Right renal cortex interstitium (tissue), 3 donors: ENCODE data around the gene ZMIZ1. TPM values are rescaled to one million over a fixed set of nuclear protein-coding genes. Genes with fewer than 3 reads are reported as not detected.
"Not testable (repeated sequence)": the region's sequence is repeated elsewhere in the genome, so short reads cannot be mapped to it uniquely, and the experiment has no call there.

Experiments used
- DNase-seq, 3 donors: peaks; one replicate each; pipeline ENCODE4 v3.0.0-alpha.2; 2013; ENCODE audit warnings: low read depth in 3 of 3, low spot score in 2 of 3
- polyA plus RNA-seq, 3 donors: library from polyadenylated mRNA; unstranded; fragments of 120-200 nt; gene quantifications; one replicate each; pipeline ENCODE4 v1.2.1, GENCODE V29; 2013; ENCODE audit not compliant: insufficient read length in 3 of 3

ZMIZ1 gene
- polyA plus RNA-seq, 3 donors, result 59.3 to 61.1 (median 61.0) TPM

DNA sequence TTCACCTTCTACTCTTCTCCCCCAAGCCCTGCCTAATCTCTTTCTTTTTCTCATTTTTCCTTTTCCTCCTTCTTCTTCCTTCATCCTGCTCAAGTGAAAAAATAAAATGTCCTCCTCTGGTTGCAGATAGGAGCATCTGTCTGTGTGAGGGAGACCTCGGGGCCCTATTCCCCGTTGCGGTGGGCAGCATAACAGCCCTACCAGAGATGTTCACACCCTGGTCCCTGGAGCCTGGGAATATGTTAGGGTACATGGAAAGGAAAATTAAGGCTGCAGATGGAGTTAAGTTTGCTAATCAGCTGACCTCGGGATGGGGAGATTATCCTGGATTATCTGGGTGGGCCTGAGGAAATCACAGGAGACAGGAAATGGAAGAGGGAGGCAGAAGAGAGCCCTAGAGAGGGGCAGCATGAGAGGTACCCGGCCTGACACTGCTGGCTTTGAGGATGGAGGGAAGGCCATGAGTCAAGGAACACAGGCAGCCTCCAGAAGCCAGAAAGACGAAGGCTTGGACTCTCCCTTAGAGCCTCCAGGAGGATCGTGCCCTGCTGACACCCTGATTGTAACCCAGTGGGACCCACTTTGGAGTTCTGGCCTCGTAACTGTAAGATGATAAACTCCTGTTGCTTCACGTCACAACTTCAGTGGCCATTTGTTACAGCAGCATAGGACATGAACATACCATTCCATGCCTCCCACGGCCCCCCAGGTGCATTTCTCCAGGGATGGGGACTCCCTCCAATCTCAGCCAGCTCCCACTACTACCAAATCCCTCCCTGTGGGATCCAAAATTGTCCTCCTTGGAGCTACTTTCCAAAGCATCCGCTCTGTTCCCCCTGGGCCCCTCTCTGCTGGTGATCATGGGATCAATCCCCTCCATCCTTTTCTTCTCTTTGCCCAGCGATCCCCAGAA, 39.0 kb upstream of the ZMIZ1 start:
- no peak for DNase-seq

- DNase-seq, result no peak
Measured at GRCh38 chr10:79030705-79031104, 38.1 kb upstream of the ZMIZ1 start.

DNA sequence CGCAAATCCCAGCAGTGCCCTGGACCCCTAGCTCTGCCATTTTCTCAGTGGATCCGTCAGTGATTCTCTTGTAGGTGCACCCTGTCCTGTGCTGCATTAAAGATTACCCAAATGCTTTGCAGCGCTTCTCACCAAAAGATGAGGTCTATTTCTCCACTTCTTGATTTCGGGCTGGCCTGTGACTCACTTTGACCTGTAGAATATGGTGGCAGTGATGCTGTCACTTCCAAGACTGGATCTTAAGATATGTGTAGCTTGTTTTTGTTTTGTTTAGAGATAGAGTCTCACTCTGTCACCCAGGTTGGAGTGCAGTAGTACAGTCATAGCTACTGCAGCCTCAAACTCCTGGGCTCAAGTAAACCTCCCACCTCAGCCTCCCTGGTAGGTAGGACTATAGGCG, 37.0 kb upstream of the ZMIZ1 start:
- no peak for DNase-seq

DNA sequence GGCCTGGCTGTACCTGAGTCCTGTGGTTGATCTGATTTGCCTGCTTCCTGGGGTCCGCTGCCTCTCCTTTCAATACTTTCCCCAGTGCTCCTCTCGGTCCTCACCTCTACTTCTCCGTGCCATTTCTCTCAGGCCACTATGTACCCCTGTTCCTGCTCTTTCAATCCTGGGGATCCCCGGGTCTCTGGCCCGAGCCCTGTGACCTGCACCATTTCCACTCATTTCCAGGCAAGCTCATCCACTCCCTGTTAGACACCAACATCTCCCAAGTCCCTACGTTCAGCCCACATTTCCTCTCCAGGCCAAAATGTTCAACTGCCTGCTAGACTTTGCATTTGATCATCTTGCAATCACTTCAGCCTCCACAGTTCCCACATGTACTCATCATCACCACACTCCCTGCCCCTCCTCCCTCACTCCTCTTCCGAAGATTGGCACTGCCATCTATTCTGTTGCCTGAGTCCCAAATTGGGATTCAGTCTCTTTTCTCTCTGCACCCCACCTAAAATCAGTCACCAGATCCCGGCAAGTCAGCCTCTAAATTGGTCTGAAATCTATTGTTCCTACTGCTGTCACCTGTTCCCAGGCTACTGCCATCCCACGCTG, 34.4 kb upstream of the ZMIZ1 start:
- DNase-seq, result no peak

- DNase-seq, result not testable (repeated sequence)
Measured at GRCh38 chr10:79036416-79036815, 32.4 kb upstream of the ZMIZ1 start.

DNA sequence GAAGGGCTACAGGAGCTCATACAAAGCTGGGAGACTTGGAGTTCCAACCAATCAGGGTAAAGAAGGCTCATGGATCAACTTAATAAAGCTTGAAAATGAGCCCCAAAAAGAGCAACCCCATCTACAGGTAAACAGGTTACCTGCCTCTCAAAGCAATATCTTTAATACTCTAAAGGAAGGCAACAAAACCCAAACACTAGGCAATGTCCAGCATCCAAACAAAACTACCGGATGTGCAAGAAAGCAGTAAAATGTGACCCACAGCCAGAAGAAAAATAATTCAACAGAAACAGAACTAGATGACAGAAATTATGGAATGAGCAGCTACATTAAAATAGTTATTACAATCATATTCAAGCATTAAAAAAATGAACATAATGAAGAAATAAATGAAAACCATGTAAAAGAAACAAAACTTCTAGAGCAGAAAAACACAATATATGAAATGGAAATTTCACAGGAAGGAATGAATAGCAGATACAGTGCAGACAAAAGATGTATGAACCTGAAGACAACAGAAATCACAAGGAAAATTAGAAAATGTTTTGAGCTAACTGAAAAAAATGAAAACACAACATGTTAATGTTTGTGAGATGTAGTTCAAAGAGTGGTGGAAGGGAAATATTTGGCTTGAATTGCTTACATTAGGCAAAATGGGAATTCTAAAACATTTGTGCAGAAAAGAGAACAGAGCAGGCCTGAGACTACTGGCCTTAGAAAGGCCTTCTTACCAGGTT, 30.5 kb upstream of the ZMIZ1 start:
- no peak for DNase-seq

DNA sequence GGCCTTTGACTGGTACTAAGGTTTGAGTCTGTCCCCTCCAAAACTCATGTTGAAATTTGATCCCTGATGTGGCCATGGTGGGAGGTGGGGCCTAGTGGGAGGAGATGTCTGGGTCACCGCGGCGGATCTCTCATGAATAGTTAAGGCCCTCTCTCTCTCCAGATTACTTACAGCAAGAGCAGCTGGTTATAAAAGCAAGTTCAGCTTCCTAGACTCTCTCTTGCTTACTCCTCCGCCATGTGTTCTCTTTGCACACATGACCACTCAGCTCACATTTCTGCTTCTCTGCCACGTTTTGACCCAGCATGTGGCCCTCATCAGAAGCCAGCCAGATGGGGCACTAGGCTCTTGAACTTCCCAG, 29.9 kb upstream of the ZMIZ1 start:
- DNase-seq, result peak; percentile 27 to 61 (median 44)

GRCh38 chr10:79042639-79043411, 25.9 kb upstream of the ZMIZ1 start:
- DNase-seq, result no peak

DNA sequence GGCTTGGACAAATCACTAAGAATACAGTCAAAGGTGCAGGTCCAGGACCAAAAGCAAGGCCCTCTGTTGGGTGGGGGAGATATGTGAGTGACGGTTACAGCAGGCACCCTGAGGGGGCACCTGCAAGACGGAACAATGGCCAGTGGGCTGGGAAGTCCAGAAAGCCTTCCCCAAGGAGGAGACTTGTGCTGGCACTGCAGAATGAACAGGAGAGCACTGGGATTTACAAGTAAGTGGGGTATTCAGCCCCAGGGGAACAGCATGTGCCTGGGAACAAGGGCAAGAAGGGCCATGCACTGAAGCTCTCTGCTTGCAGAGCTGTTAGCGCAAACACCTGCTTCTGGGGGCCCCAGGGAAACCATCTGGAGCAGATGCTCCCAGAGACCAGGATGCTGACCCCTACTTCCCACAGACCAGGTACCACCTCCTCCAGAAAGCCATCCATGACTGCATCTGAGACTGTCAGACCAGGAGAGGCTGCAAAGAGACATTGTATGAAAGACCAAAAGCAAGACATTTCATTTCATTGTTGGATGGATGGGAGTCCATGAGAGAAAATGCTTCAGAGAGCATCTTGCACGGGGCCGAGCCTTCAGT, 24.6 kb upstream of the ZMIZ1 start:
- DNase-seq, result no peak

- DNase-seq, result no peak
Measured at GRCh38 chr10:79044846-79045245, 23.9 kb upstream of the ZMIZ1 start.

DNA sequence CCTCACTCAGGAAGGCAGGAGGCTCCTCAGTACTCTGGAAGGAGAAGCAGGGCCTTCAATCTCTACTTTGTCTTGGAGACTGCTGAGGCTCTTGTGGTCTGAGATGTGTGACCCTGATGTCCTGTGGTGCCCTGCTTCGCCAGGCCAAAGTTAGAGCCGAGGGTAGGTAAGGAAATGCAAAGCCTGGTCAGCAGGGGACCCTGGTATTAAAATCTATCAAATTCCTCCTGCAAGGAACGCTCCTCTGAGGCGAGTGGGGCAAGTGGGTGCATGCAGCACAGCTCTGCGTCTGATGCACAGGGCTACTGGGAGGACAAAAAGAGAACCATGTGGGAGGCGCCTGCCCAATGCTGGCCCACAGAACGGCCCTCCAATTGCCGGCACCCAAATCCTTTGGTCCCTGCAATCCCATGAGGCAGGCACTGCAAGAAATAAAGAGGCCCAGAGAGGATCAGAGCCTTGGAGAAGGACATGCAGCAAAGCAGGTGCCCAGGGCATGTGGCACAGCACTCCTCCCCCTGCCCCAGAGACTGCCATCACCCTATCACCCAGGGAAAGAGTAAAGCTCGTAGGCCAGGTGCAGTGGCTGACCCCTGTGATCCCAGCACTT, 23.1 kb upstream of the ZMIZ1 start:
- DNase-seq, result no peak

DNA sequence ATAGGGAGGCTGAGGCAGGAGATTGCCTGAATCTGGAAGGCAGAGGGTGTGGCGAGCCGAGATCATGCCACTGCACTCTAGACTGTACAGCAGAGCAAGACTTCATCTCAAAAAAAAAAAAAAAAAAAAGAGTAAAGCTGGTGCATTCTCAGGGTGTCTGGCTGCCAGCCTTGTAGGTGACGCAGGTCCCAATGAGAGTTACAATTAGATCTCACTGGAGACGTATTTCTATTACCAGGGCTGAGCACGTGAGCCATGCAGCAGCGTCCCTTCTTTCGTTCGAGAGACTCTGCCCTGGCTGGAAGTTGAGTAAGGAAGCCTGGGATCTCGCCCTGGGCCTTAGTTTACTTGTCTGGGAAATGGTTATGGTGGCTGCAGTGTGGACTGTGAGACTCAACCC, 22.4 kb upstream of the ZMIZ1 start:
- DNase-seq, result no peak

DNA sequence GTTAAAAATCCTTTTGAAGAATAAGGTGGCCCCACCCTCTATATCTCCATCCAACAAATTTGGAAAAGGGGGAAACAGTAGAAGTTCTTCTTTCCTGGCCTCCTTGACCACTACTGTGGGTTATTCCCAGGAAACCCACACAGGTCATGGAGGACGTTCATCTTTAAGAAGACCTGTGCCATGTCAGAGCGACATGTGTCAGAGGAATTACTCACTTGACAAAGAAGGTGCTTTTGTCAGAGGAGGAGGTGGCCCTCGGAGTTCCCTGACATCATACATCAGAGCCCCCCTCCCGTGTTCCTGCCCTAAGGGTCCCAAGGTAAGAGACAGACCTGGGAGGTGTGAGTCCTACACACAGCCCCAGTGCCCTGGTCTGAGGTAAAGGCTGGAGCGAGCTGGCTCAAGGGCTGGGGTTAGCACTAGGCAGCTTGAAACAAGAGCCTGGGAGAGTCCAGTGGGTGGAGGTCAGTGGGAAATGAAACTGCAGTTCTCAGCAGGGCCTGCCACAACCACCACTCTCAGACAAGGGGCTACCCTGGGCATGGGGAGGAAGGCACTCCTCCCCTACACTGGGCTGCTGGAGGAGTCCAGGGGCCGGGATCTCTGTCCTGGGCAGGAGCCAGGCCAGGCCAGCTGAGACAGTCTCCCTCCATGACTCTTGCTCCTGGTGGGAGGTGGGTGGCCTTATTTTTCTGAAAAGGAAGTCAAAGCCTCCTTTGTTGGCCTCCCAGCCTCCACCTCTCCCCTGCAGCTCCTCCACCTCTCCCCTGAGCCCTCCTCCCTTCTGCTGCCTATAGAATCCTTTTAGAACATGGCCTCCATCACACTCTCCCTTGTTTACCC, 21.8 kb upstream of the ZMIZ1 start:
- no peak for DNase-seq

DNA sequence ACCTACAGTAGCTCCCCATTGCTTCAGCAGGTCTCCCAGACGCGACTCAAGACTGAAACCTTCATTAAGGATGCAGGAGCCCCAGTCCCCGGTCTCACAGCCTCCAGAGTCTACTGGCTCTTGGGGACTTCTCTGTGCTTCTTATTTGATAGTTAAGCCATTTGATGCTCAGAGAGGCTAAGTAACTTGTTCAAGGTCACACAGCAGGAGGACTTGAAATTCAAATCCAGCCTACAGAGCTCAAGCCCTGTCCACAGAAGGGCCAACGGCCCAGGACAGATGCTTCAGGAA, 21.2 kb upstream of the ZMIZ1 start:
- DNase-seq, result no peak

DNA sequence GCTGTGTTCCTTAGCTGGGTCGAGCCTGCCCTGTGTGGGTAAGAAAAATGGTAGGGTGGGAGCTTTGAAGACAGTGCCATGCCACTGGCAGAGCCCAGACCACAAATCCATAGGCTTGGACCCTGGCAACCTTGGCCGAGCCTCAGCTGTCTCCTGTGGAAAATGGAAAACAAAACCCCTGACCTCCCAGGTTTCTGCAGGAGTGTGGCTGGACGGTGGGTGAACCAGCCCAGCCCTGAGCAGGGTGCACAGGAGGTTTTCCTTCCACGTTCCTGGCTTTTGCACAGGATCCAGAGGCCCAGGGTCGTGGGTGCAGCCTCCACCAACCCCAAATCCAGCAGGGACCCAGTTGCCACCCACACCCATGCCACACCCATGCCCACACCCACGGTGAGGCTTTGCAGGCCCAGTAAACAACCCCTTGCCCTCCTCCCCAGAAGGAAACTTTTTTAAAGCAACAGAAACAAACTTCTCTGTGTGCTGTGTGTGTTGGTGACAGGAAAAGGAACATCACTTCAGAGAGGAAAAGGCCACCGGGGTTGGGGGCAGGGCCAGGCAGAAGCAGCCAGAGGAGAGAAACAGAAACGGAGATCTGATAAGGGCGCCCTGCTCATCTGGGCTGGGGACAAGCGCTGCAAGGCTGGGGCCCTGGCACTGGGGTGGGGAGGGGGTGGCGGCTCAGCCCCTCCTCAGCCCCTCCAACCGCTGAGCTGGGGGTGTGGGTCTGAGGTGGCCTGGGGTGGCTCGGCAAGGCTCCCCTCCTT, 20.7 kb upstream of the ZMIZ1 start:
- no peak for DNase-seq

GRCh38 chr10:79048639-79049550, 19.9 kb upstream of the ZMIZ1 start:
- no peak for DNase-seq
